HFFc6 (cell line): ENCODE measurements around the gene PTPRE. TPM values are rescaled to one million over a fixed set of nuclear protein-coding genes. Genes with fewer than 3 reads are reported as not detected.

Experiments used
- DNase-seq: peaks from one replicate; pipeline ENCODE4 v3.0.0-alpha.2; 2018
- H3K27ac Mint-ChIP-seq: 2 replicates; pipeline ENCODE4 v1.8.0; 2020; ENCODE audit warnings: mild to moderate bottlenecking, mixed read lengths
- H3K27me3 Mint-ChIP-seq: 2 replicates; pipeline ENCODE4 v1.8.0; 2021; ENCODE audit warnings: mild to moderate bottlenecking, moderate library complexity, mixed read lengths; ENCODE audit not compliant: insufficient read depth
- H3K36me3 Mint-ChIP-seq: 2 replicates; pipeline ENCODE4 v1.8.0; 2021; ENCODE audit warnings: low read depth, mixed read lengths
- H3K4me1 Mint-ChIP-seq: 2 replicates; pipeline ENCODE4 v1.8.0; 2020; ENCODE audit warnings: low read depth, mixed read lengths
- H3K4me3 Mint-ChIP-seq: 2 replicates; pipeline ENCODE4 v1.8.0; 2020; ENCODE audit warnings: mild to moderate bottlenecking, moderate library complexity, mixed read lengths
- H3K9me3 Mint-ChIP-seq: 2 replicates; pipeline ENCODE4 v1.8.0; 2020; ENCODE audit warnings: mild to moderate bottlenecking, mixed read lengths
- total RNA-seq, 6 experiments: library from RNA; stranded (reverse); fragmentation: NEBNext Ultra II Directional; extraction: Animal tissue kit (Norgen Biotek cat#: 25700); gene quantifications; 2 replicates in 1 of 6; 3 replicates in 5 of 6; pipeline ENCODE4 v1.2.3, GENCODE V29; 2021
- TF ChIP-seq, protein P1 (sequence below): fragments of 200-600 bp; sonication (generic); IDR thresholded peaks from 2 replicates; pipeline ENCODE4 v1.5.0; 2021; ENCODE audit warnings: antibody characterized with exemption, mild to moderate bottlenecking

PTPRE gene
- total RNA-seq, 6 experiments from 2014 or later, result 0.14 to 0.37 (median 0.15) TPM; not detected in 3

DNA sequence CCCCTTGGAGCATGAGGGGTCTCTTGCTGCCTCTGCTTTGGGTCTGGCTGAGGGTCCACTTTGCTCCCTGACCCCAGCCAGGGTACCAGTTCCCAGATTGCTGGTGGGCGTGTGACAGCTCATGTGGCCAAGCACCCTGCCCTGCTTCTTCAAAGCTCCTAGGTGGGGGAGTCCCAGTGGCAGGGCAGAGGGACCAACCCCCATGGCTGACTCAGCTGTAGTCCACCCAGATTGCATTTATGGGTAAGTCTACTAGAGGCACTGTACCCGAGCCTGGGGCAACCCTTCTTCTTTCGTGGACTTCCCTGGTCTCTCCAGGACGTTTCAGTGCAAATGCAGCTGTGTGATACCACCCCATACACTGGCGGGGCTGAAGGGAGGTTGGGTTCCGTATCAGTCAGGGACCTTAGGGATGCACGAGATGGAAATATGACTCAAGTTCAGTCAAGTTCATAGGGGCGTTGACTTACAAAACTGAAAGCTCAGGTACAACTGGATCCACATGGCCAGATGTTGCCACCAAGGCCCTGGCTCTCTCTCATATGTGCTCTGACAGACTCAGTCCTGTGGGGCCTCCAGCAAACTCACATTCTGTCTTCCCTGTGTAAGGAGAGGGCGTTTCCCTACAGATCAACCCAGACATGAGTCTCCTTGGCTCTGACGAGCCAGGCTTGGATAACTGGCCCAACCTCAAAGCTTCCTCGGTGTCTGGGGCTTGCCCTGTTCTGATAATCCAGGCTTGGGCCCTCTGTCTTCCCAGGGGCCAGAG, 13.6 kb downstream of the PTPRE start:
- Mint-ChIP-seq H3K9me3 (peaks cover 55% of the 10 kb centered on the region), H3K4me3 (no peak overlapping the region), H3K4me1 (no peaks in the 10 kb centered on the region), H3K27me3 (peaks cover 5% of the 10 kb centered on the region), H3K27ac (no peak overlapping the region), H3K36me3 (no peaks in the 10 kb centered on the region)
- DNase-seq, result no peak
- TF ChIP-seq, protein P1, sequence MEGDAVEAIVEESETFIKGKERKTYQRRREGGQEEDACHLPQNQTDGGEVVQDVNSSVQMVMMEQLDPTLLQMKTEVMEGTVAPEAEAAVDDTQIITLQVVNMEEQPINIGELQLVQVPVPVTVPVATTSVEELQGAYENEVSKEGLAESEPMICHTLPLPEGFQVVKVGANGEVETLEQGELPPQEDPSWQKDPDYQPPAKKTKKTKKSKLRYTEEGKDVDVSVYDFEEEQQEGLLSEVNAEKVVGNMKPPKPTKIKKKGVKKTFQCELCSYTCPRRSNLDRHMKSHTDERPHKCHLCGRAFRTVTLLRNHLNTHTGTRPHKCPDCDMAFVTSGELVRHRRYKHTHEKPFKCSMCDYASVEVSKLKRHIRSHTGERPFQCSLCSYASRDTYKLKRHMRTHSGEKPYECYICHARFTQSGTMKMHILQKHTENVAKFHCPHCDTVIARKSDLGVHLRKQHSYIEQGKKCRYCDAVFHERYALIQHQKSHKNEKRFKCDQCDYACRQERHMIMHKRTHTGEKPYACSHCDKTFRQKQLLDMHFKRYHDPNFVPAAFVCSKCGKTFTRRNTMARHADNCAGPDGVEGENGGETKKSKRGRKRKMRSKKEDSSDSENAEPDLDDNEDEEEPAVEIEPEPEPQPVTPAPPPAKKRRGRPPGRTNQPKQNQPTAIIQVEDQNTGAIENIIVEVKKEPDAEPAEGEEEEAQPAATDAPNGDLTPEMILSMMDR, result no peak

DNA sequence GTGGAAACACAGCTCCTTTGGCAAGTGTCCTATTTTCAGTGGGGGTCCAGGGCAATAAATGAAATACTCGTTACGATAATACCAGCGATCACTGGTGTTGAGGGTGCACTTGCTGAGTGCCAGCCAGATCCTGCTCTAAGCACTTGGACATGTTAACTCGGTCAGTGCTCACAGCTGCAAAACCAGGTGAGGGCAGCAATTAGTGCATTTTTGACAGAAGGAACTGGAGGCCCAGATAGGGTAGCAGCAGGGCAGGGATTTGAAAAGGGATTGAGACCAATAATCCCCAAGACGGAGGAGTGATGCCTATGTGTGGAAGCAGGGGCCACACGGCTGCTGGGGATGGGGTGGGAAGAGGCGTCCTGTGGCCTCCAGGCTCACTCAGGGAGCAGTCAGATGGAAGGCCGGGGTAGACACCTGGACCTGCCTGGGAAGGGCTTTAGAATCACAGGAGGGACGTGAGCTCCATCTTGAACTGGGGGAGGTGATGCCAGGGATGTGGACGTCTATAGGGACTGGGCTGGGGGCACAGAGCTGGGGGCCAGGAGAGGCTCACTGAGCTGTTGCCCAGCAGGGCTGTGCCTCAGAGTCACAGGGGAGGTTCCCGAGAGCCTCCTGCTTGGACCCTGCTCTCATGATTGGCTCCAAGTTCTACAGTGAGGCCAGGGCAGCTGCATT, 14.3 kb downstream of the PTPRE start:
- Mint-ChIP-seq H3K27ac (no peak overlapping the region), H3K27me3 (peaks cover 5% of the 10 kb centered on the region), H3K36me3 (no peaks in the 10 kb centered on the region), H3K4me1 (no peaks in the 10 kb centered on the region), H3K9me3 (peaks cover 55% of the 10 kb centered on the region), H3K4me3 (no peak overlapping the region)
- TF ChIP-seq, protein P1, result no peak
- DNase-seq, result no peak

DNA sequence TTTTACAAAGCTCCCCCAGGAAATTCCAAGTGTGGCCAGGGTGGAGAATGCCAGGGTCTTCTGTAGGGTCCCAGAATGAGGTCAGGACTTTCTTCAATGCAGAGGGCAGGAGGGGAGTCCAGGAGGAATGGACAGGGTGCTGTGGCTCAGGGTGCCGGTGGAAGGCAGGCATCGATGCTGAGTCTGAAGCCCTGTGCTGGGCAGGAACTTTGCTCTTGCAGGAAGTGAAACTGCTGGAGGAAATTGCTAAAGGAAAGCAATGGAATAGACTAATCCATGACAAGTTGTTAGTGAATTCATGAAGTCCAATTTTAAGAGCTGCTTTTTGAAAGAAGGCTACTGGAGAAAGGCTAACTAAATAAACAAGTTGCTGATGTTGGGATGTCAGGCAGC, 14.8 kb downstream of the PTPRE start:
- Mint-ChIP-seq H3K36me3 (no peaks in the 10 kb centered on the region), H3K4me3 (no peak overlapping the region), H3K27me3 (peaks cover 8% of the 10 kb centered on the region), H3K4me1 (no peaks in the 10 kb centered on the region), H3K9me3 (peaks cover 57% of the 10 kb centered on the region), H3K27ac (no peak overlapping the region)
- TF ChIP-seq, protein P1, result no peak
- no peak for DNase-seq

DNA sequence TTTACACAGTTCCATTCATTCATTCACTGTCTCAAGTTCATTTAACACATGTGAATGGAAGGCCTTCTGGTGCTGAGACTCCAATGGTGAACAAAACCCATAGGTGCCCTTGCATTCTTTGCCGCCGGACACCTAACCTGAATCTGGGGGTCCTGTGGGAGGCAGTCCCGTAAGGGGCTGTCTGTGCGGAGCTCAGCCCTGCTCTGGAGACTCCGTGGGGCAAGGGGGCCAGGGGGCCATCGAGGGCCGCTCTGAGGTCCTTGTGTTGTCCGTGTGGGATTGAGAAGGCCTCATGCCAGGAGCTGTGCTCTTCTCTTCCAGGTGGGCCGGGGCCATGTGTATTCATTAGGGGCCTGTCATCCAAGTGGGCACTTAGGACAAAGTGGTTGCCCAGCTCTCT, 15.3 kb downstream of the PTPRE start:
- TF ChIP-seq, protein P1, result no peak
- DNase-seq, result no peak
- no peaks in the 10 kb centered on the region for H3K36me3 Mint-ChIP-seq
- peaks cover 8% of the 10 kb centered on the region for H3K27me3 Mint-ChIP-seq
- H3K27ac Mint-ChIP-seq, result no peak overlapping the region
- peaks cover 52% of the 10 kb centered on the region for H3K9me3 Mint-ChIP-seq
- H3K4me3 Mint-ChIP-seq, result no peak overlapping the region
- no peaks in the 10 kb centered on the region for H3K4me1 Mint-ChIP-seq

DNA sequence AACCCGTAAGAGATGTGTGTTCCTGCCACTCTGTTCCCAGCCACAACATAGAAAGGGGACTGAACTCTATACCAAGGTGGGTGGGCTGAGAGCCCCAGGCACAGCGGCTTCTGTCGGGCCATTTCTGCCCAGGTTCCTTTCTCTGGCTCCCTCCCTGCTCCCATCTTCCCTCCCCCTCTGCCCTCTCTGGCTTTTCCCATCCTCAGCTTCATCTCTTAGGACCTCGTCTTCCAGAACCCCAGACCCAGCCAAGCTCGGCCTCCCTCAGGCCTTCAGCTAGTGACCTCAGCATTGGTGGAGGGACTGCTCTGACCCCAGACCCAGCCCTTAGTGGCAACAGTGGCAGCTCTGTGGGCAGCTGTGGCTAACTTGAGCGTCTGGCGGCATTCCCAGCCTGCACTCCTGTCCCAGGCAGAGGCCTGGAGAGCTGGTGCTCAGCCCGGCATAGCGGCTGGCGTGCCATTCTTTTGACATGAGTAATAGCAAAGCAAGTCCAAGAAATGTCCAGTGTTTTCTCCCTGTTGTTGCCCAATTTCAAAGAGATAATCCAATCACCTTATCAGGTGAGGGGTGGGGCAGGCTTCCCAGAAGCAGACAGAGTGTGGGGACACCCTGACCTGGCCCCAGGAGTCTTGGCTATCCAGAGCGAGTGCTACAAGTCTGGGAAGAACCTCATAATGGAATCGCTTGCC, 15.9 kb downstream of the PTPRE start:
- Mint-ChIP-seq H3K4me1 (no peaks in the 10 kb centered on the region), H3K27ac (no peak overlapping the region), H3K27me3 (peaks cover 8% of the 10 kb centered on the region), H3K9me3 (peaks cover 50% of the 10 kb centered on the region), H3K4me3 (no peak overlapping the region), H3K36me3 (no peaks in the 10 kb centered on the region)
- peak; percentile 21 for DNase-seq
- TF ChIP-seq, protein P1, result no peak
